HepG2 (cell line): ENCODE measurements around the gene DBNDD2. TPM values are rescaled to one million over a fixed set of nuclear protein-coding genes. Genes with fewer than 3 reads are reported as not detected.
A peak's percentile ranks its signal among the peaks of the same experiment; 100 is the strongest.

Source experiments
- AGO2 ChIP-seq: fragments of 200-400 bp; formaldehyde crosslinking; optimal IDR thresholded peaks from 2 replicates; pipeline ENCODE3; 2017; ENCODE audit warnings: mild to moderate bottlenecking, low read depth, low read length, moderate library complexity
- FOXA1 ChIP-seq, 2 experiments: fragments of 450-650 bp in 1 of 2; sonication (generic) in 1 of 2; formaldehyde crosslinking in 1 of 2; IDR thresholded peaks; 2 replicates each; pipeline versions ENCODE4 v1.4.0 to v1.6.1; 2016 to 2020; ENCODE audit warnings: missing genetic modification reagents in 1 of 2
- JARID2 ChIP-seq: sonication (generic); formaldehyde crosslinking; IDR thresholded peaks from 2 replicates; pipeline ENCODE4 v1.8.1; 2023; ENCODE audit warnings: missing genetic modification reagents, inconsistent platforms; ENCODE audit not compliant: insufficient replicate concordance
- KDM2A ChIP-seq: sonication (generic); formaldehyde crosslinking; IDR thresholded peaks from 2 replicates; pipeline ENCODE4 v1.4.0; 2020; ENCODE audit warnings: low read depth, missing genetic modification reagents, borderline replicate concordance
- PCBP1 ChIP-seq: fragments of 200-400 bp; formaldehyde crosslinking; IDR thresholded peaks from 2 replicates; pipeline ENCODE4 v1.6.1; 2017; ENCODE audit warnings: mild to moderate bottlenecking, low read depth, low read length, borderline replicate concordance
- POLR2A ChIP-seq, 2 experiments: IDR thresholded peaks; 2 replicates each; pipeline ENCODE4 v1.6.1; 2011; ENCODE audit warnings: low read depth in 2 of 2, low read length in 2 of 2, mild to moderate bottlenecking in 1 of 2, moderate library complexity in 1 of 2; ENCODE audit not compliant: insufficient read depth in 1 of 2
- PPARG ChIP-seq: conservative IDR thresholded peaks from 2 replicates; pipeline ENCODE4 v1.6.1; 2016; ENCODE audit warnings: missing biosample characterization, missing genetic modification reagents
- SMARCE1 ChIP-seq: fragments of 450-650 bp; IDR thresholded peaks from 2 replicates; pipeline ENCODE4 v1.6.1; 2017; ENCODE audit warnings: borderline replicate concordance
- SNAPC2 ChIP-seq: sonication (generic); formaldehyde crosslinking; IDR thresholded peaks from 2 replicates; pipeline ENCODE4 v1.8.1; 2022; ENCODE audit warnings: mild to moderate bottlenecking, missing genetic modification reagents
- TBX3 ChIP-seq: fragments of 450-650 bp; IDR thresholded peaks from 2 replicates; pipeline ENCODE4 v1.6.1; 2017; ENCODE audit warnings: antibody characterized with exemption, mild to moderate bottlenecking, inconsistent platforms, borderline replicate concordance
- THAP9 ChIP-seq: sonication (generic); formaldehyde crosslinking; IDR thresholded peaks from 2 replicates; pipeline ENCODE4; 2020; ENCODE audit warnings: missing genetic modification reagents, mild to moderate bottlenecking, borderline replicate concordance
- TOE1 ChIP-seq: sonication (generic); formaldehyde crosslinking; IDR thresholded peaks from 2 replicates; pipeline ENCODE4 v1.4.0; 2020; ENCODE audit warnings: mild to moderate bottlenecking, missing genetic modification reagents
- ZNF20 ChIP-seq: sonication (generic); formaldehyde crosslinking; IDR thresholded peaks from 2 replicates; pipeline ENCODE4 v1.4.0; 2020; ENCODE audit warnings: mild to moderate bottlenecking, moderate library complexity, missing genetic modification reagents
- ZNF44 ChIP-seq: sonication (generic); formaldehyde crosslinking; IDR thresholded peaks from 2 replicates; pipeline ENCODE4 v1.5.1; 2020; ENCODE audit warnings: mild to moderate bottlenecking, missing genetic modification reagents
- ZNF629 ChIP-seq: sonication (generic); formaldehyde crosslinking; conservative IDR thresholded peaks from 2 replicates; pipeline ENCODE4 v1.5.0; 2020; ENCODE audit warnings: missing genetic modification reagents
- ZNF646 ChIP-seq: sonication (generic); formaldehyde crosslinking; IDR thresholded peaks from 2 replicates; pipeline ENCODE4 v1.9.0; 2021; ENCODE audit warnings: mild to moderate bottlenecking, missing genetic modification reagents
- ZNF660 ChIP-seq: sonication (generic); formaldehyde crosslinking; IDR thresholded peaks from 2 replicates; pipeline ENCODE4 v1.5.1; 2020; ENCODE audit warnings: mild to moderate bottlenecking, low read depth, missing genetic modification reagents, borderline replicate concordance
- ZNF740 ChIP-seq: sonication (generic); formaldehyde crosslinking; IDR thresholded peaks from 2 replicates; pipeline ENCODE4 v1.4.0; 2020; ENCODE audit warnings: missing genetic modification reagents
- ZNF781 ChIP-seq: sonication (generic); formaldehyde crosslinking; IDR thresholded peaks from 2 replicates; pipeline ENCODE4 v1.5.1; 2020; ENCODE audit warnings: borderline replicate concordance, mild to moderate bottlenecking, missing genetic modification reagents; ENCODE audit errors: not compliant biosample characterization
- ZSCAN9 ChIP-seq: IDR thresholded peaks from 2 replicates; pipeline ENCODE4 v1.6.1; 2016; ENCODE audit warnings: borderline replicate concordance
- polyA plus RNA-seq, 8 experiments: library from polyadenylated mRNA; depleted of rRNA in 3 of 8; stranded (reverse) in 7 of 8; unstranded in 1 of 8; fragments of >200 nt; fragmentation: Illumina TruSeq in 4 of 8; extraction: Trizol in 4 of 8; gene quantifications; 2 replicates each; pipeline versions ENCODE4 v1.2.1 to v1.2.3, GENCODE V29; 2011 to 2016; ENCODE audit warnings: low read depth in 4 of 8, missing spikeins in 1 of 8, mixed read lengths in 1 of 8; ENCODE audit not compliant: insufficient read depth in 1 of 8
- total RNA-seq, 5 experiments: library from RNA; depleted of rRNA; stranded (reverse); fragments of >200 nt; fragmentation: Illumina TruSeq; extraction: Trizol; gene quantifications; 2 replicates each; pipeline ENCODE4 v1.2.3, GENCODE V29; 2016; ENCODE audit warnings: low read depth in 1 of 5

Gene DBNDD2
- total and polyA plus RNA-seq, 2 of the 13 experiments (the other 11 are each of a cell fraction or from before 2014, with no cell fraction given): 16.7 to 47.6 TPM

GRCh38 chr20:45405571-45406259, 2.4 kb upstream of the DBNDD2 start (continued):
- no peak for TF ChIP-seq ZNF740 (CRISPR knock-in tag)
- TF ChIP-seq PCBP1: no peak
- no peak for TF ChIP-seq SMARCE1
- TF ChIP-seq ZNF781 (CRISPR knock-in tag): no peak
- TF ChIP-seq JARID2: no peak
- TF ChIP-seq SNAPC2 (CRISPR knock-in tag): no peak
- TF ChIP-seq FOXA1 (IDR thresholded peaks at IDR 0.05): no peak
- no peak for TF ChIP-seq FOXA1 (CRISPR knock-in tag; IDR thresholded peaks at IDR 0.05)
- no peak for TF ChIP-seq ZNF646 (CRISPR knock-in tag)
- TF ChIP-seq ZNF44 (CRISPR knock-in tag): 0 out of 2 replicates have a peak, but pooled peaks have one; percentile 36
- TF ChIP-seq AGO2: peak; percentile 85
- TF ChIP-seq PPARG (CRISPR knock-in tag): no peak
- TF ChIP-seq ZSCAN9 (CRISPR knock-in tag): no peak
- TF ChIP-seq TOE1: no peak
- no peak for TF ChIP-seq TBX3
- TF ChIP-seq THAP9 (CRISPR knock-in tag): 0 out of 2 replicates have a peak, but pooled peaks have one; percentile 49
- TF ChIP-seq ZNF20 (CRISPR knock-in tag): no peak
- no peak for TF ChIP-seq ZNF660 (CRISPR knock-in tag)
- TF ChIP-seq ZNF629 (CRISPR knock-in tag): no peak
- no peak for TF ChIP-seq POLR2A (IDR thresholded peaks at IDR 0.05; ENCODE audit: insufficient read depth in 1 of 2, low read depth in 2 of 2, low read length in 2 of 2)
- TF ChIP-seq KDM2A (CRISPR knock-in tag): no peak; the same call in 1 of the 2 replicates
